ENCODE results near the gene ELAVL1.

The ELAVL1 gene

DNA sequence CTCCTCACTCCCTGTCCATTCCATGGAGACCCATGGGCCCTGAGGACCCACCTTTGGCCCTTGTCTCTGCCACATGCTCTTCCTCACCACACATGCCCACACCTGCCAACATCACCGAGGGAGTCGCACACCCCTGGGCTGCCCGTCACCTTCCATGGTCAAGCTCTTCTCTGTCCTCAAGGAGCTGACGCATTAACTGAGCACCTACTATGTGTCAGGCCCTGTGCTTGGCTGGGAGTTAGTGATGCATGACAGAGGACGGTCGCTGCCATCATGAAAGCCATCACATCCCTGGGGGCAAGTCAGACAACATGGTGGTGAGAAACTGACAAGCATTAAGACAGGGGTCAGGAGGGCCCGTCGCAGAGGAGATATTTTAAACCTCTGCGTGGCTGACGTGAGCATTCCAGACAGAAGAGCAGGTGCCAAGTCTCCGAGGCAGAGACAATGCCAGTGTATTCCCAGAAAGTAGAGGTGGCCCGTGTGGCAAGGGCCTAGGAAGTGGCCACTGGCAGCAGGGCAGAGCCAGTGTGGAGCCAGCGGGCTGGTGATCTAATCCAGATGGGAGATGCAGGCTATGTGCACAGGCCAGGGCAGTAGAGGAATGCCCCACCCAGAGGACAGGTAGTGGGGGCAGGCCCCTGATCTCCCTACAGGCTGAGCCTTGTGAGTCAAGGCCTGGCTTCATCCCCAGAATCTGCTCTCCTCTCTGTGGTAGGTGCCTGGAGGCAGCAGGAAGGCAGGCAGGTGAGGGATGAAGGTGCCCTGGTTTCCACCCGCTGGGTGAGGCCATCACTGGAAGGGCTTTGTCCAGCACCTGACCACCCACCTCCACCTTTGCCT lies 21.2 kb downstream of the ELAVL1 start:
- no peak for DNase-seq

- no peak for DNase-seq
These were observed 22.0 kb downstream of the ELAVL1 start for GRCh38 chr19:7983286-7983950.

DNA sequence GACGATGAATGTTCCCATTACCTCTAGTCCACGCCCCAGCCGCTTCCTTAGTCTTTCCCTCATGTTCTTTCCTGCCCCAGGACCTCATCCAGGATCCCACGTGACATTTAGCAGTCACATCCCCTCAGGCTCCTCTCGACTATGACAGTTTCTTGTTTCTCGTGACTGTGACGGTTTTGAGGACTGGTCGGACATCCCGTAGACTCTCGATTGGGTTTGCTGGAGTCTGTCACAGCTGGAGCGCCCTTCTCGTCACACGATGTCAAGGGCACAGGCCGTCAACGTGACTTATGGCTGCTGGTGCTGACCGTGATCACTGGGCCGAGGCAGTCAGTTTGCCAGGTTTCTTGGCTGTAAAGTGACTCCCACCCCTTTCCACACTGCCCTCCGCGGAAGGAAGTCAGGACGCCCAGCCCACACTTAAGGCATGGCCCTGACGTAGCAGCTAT lies 22.8 kb downstream of the ELAVL1 start:
- no peak for DNase-seq

GRCh38 chr19:7982103-7982502 lies 23.3 kb downstream of the ELAVL1 start:
- DNase-seq, result no peak

DNA sequence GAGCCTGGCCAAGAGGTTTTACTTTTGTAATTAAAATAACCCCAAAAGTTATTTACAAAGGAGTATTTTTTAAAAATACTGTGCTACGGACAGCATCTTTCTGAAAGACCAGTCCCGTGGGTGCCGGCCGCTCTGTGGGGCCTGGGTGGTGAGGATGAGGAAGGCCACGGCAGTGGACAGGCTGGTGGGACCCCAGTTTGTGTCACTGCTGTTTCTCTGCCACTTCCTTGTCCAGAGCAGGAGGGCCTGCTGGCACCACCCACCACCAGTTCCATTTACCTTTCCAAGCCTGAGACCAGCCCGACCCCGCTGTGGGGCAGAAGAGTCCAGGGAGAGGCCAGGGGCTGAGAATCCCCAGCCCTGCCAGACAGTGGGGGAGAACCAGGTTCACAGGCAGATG lies 23.8 kb downstream of the ELAVL1 start:
- no peak for DNase-seq

- no peak for DNase-seq
These were observed 24.2 kb downstream of the ELAVL1 start for GRCh38 chr19:7981199-7981598.

GRCh38 chr19:7980635-7981121 lies 24.8 kb downstream of the ELAVL1 start:
- no peak for DNase-seq

- no peak for DNase-seq
These were observed 25.3 kb downstream of the ELAVL1 start for GRCh38 chr19:7980168-7980567.

DNA sequence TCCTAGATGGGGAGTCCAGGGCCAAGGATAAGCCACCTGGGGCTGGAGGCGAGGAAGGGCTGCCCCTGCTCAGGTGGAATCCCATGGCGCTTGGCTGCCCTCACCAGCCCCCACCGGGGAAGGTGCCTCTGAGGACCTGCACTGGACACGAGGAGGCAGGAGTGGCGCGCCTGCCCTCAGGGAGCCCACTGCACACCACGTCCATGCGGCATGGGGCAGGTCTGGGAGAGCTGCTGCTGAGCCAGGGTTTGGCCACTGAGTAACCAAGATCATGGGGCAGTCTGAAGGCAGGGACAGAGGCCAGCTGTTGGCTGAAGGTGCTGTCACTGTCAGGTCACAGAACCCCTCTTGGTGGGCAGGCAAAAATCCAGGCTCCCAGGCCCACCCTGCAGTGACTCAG lies 25.9 kb downstream of the ELAVL1 start:
- no peak for DNase-seq

GRCh38 chr19:7979011-7979410 lies 26.4 kb downstream of the ELAVL1 start:
- no peak for DNase-seq

- no peak for DNase-seq
These were observed 27.1 kb downstream of the ELAVL1 start for GRCh38 chr19:7978179-7978825.

DNA sequence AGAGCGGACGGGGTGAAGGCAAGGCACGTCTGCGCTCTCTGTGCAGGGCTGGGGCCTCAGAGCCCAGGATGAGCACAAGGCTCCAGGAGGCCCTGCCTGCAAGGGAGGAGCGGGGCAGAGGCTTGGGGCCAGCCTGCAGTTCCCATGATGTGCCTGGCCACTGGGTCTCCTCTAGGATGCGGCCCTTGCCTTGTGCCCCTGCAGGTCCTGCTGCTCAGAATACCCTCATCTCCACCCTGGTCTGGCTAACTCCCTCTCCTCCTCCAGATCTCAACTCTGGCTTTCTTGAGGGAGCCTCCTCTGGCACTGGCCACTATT lies 27.8 kb downstream of the ELAVL1 start:
- DNase-seq, result no peak

DNA sequence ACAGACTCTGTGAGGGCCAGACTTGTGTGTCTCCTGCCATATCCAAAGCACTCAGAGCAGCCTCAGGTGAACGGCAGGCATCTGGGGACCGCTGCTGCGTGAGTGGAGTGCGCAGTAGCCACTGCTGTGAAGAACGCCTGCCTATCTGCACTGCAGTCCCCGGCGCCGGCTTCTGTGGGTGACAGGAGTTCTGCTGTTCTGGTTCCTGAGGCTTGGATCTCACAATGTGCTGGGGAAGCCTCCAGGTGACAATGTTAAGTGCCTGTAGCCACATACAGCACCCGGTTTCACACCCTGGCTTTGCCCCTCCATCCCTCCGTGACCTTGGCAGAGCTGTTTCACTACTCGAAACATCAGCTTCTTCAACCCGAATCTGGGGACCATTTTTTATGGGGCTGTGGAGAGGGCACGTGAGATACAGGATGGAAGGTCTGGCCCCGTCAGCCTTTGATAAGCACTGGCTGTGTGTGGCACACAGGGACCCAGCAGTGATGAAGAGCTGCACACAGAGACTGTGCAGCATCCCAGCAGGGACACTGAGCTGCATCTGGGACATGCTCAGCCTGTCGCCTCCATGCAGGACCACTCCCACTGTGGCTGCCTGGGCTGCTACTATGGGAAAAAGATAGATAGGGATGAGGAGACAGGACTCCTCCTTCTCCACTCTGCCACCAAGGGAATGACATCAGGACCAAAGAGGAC lies 28.3 kb downstream of the ELAVL1 start:
- DNase-seq, result no peak

- no peak for DNase-seq
These were observed 29.0 kb downstream of the ELAVL1 start for GRCh38 chr19:7976461-7976860.

DNA sequence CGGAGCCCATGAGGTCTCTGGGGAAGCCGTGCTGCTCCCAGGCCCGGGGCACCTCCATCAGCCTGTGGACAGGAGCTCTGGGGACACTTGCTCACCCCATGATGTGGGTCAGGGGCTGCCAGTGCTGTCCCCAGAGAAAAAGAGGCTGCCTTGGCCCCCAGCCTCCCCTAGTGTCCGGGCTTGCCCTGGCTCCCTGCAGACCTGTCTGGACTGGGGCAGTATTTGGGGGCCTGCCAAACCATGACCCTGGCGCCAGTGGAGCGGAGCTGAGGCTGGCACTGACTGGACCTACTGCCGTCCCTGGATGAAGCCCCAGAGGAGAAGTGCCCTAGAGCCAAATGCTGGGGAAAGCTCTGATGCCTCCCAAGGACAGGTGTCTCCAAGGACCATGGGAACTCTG lies 30.4 kb downstream of the ELAVL1 start:
- no peak for DNase-seq

DNA sequence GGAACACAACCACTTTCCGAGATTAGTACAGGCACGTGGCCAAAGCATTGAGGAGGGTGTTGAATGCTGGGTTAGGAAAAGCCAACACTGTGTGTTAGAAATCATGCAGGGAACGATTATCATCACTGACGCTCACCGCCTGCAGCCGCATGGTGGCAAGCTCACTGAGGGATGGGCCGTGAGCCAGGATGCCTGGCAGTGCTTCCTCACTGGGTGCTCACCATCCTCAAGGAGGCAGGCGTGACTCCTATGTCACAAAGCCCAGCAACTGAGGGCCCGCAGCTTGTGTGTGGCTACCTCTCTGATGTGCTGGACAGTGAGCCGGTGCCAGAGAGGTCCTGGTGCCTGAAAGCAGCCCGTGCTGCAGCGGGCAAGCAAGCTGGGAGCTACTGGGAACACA lies 31.6 kb downstream of the ELAVL1 start:
- DNase-seq, result no peak

DNA sequence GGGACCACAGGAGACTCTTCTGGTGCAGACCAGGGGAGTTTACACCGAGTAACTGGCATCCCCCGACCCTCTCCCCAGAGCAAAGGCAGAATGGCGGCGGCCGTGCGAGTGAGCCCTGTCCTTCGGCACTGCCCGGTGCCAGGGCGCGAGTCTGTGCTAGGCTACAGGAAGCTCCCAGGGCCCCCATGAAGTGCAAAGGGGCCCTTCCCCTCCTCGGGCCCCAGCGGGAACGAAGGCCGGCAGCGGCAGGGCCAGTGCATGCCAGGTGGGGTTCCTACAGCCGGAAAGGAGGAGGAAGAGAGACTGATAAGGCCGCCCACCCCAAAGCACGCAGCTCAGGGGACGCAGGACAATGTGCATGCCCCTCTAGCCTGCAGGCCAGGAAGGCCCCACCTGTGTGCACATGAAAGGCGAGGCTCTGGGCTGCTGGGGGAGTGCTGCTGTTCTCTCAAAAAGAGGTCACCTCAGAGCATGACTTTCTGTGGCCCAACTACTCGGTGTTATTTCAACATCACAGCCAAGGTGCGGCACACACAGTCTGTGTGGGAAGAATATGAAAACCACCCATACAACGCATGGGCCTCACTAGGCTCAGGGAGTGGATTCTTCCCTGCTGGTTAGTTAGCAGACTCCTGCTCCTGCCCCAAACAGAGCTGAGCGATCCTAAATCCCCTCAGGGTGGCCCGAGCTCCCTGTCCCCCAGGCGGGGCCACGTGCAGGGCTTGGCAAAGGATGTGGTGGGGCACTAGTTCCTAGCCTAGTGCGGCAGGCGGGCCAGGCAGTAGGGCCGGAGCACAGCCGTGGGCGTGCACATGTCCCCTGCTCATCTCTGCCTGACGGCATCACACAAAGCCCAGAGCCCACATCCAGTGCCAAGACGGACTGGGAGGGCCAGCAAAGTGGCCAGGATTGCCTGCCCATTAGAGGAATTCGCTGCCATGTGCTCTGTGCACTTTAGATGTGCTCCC lies 33.6 kb downstream of the ELAVL1 start:
- no peak for DNase-seq

DNA sequence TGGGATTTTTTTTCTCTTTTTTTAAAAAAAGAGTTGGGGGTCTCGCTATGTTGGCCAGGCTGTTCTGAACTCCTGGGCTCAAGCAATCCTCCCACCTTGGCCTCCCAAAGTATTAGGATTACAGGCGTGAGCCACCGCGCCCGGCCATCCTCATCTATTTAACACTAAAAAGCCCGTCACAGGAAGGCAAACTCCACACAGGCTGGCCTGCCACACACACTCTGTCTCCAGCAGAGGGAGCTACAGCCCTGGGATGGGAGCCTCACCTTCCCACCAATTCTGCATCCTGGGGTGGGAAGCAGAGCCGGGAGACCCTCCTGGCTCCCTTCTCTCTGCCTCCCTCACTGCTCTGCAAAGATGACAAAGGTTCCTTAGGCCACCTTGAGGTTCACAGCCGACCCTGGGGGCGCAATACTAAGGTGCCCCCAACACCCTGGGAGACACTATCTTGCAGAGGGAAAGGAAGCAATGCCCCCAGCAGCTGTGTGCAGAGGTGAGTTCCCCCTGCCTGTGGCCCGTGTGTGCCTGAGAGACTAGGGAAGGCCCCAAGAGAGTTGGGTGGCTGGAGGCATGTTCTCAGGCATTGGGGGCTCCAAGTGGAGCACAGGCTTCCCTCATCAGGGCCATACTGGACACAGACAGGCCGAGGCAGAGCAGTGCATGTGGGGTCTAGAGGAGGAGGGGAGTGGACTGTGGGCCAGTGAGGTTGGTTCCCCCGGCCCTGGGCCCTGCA lies 34.6 kb downstream of the ELAVL1 start:
- DNase-seq, result peak; percentile 16

DNA sequence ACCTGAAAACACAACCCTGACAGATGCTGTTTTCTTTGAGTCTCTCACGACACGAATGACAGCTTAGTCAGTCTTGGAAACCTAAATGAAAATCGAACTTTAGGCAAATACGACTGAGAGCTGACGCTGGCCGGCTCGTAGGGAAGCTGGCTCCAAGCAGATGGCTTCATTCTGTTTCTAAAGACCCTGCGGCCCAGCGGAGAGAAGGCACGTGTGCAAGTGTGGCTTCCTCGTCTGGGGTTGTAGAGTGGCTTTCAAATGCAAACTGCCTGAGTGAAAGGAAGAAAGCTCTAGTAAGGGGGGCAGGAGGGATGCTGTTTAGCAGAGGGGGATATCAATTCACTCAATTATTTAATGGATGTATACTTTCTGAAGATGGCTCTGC lies 35.9 kb downstream of the ELAVL1 start:
- no peak for DNase-seq

GRCh38 chr19:7968796-7969554 lies 36.5 kb downstream of the ELAVL1 start:
- no peak for DNase-seq
